OCI-LY1 (cell line): ENCODE measurements around the gene HRAS.
A peak's percentile ranks its signal among the peaks of the same experiment; 100 is the strongest.

Source experiments
- H2AFZ ChIP-seq: fragments of 200-600 bp; sonication (generic), shearing (Covaris generic); 2 replicates; pipeline ENCODE4 v1.6.0; 2014; ENCODE audit warnings: antibody characterized with exemption, mild to moderate bottlenecking, low read length
- H3F3A ChIP-seq: fragments of 200-600 bp; sonication (generic), shearing (Covaris generic); 2 replicates; pipeline ENCODE4 v1.6.0; 2014; ENCODE audit warnings: mild to moderate bottlenecking, antibody characterized with exemption, low read length, moderate library complexity; ENCODE audit not compliant: insufficient read depth
- H3K27ac ChIP-seq: fragments of 200-600 bp; sonication (generic); 2 replicates; pipeline ENCODE4 v1.5.1; 2014; ENCODE audit warnings: low read length, mixed run types, mild to moderate bottlenecking, low read depth; ENCODE audit not compliant: poor library complexity, severe bottlenecking
- H3K27me3 ChIP-seq: fragments of 200-600 bp; sonication (generic); 2 replicates; pipeline ENCODE4 v1.6.0; 2014; ENCODE audit warnings: antibody characterized with exemption, mild to moderate bottlenecking, low read length, moderate library complexity; ENCODE audit not compliant: insufficient read depth
- H3K36me3 ChIP-seq: fragments of 200-600 bp; sonication (generic); 2 replicates; pipeline ENCODE4 v1.6.1; 2014; ENCODE audit warnings: mild to moderate bottlenecking, antibody characterized with exemption, low read length, moderate library complexity, mixed read lengths; ENCODE audit not compliant: insufficient read depth
- H3K4me1 ChIP-seq: fragments of 200-600 bp; sonication (generic); 2 replicates; pipeline ENCODE4 v1.5.1; 2014; ENCODE audit warnings: mild to moderate bottlenecking, low read length, moderate library complexity; ENCODE audit not compliant: insufficient read depth, severe bottlenecking
- H3K4me2 ChIP-seq: fragments of 200-600 bp; sonication (generic), shearing (Covaris generic); 2 replicates; pipeline ENCODE4 v1.6.1; 2014; ENCODE audit warnings: low read length
- H3K4me3 ChIP-seq: fragments of 200-600 bp; sonication (generic); 2 replicates; pipeline ENCODE4 v1.5.1; 2014; ENCODE audit warnings: low read length, low read depth, mild to moderate bottlenecking, mixed read lengths; ENCODE audit not compliant: poor library complexity, severe bottlenecking
- H3K79me2 ChIP-seq: fragments of 200-600 bp; shearing (Covaris generic); 2 replicates; pipeline ENCODE4 v1.6.1; 2016; ENCODE audit warnings: mixed run types, low read length, mixed read lengths; ENCODE audit not compliant: insufficient read depth
- H3K9ac ChIP-seq: fragments of 200-600 bp; sonication (generic), shearing (Covaris generic); 2 replicates; pipeline ENCODE4 v1.6.1; 2014; ENCODE audit warnings: mild to moderate bottlenecking, low read length, mixed read lengths
- H3K9me2 ChIP-seq: fragments of 200-600 bp; sonication (generic), shearing (Covaris generic); 2 replicates; pipeline ENCODE4 v1.6.1; 2014; ENCODE audit warnings: low read depth, mild to moderate bottlenecking, low read length, mixed read lengths
- H3K9me3 ChIP-seq: fragments of 200-600 bp; shearing (Covaris generic); 2 replicates; pipeline ENCODE4 v1.6.1; 2014; ENCODE audit warnings: low read length, mixed read lengths
- H4K20me1 ChIP-seq: fragments of 200-600 bp; sonication (generic), shearing (Covaris generic); 2 replicates; pipeline ENCODE4 v1.6.0; 2016; ENCODE audit warnings: mild to moderate bottlenecking, low read length; ENCODE audit not compliant: insufficient read depth
- EZH2 ChIP-seq: fragments of 200-600 bp; sonication (generic), shearing (Covaris generic); IDR thresholded peaks from 2 replicates; pipeline ENCODE4 v1.8.0; 2017; ENCODE audit warnings: borderline replicate concordance, mixed run types, mild to moderate bottlenecking, antibody characterized with exemption, low read length, moderate library complexity, mixed read lengths
- TF ChIP-seq, protein P1 (sequence below): fragments of 200-600 bp; sonication (generic), shearing (Covaris generic); IDR thresholded peaks from 2 replicates; pipeline ENCODE4 v1.5.1; 2017; ENCODE audit warnings: mild to moderate bottlenecking, antibody characterized with exemption, low read length, moderate library complexity, mixed read lengths

Gene HRAS

GRCh38 chr11:557328-558132 lies 22.2 kb upstream of the HRAS start:
- Histone ChIP-seq H3K27ac (no peak overlapping the region), H3K4me3 (no peak overlapping the region), H3K9ac (no peak overlapping the region), H3K4me2 (no peak overlapping the region), H3K36me3 (no peaks in the 10 kb centered on the region), H3K79me2 (no peaks in the 10 kb centered on the region), H3K4me1 (peaks cover 34% of the 10 kb centered on the region), H4K20me1 (no peaks in the 10 kb centered on the region), H3F3A (no peaks in the 10 kb centered on the region), H2AFZ (no peak overlapping the region), H3K9me3 (no peaks in the 10 kb centered on the region), H3K9me2 (no peaks in the 10 kb centered on the region), H3K27me3 (peaks cover 7% of the 10 kb centered on the region)
- TF ChIP-seq EZH2: no peak
- TF ChIP-seq, protein P1, sequence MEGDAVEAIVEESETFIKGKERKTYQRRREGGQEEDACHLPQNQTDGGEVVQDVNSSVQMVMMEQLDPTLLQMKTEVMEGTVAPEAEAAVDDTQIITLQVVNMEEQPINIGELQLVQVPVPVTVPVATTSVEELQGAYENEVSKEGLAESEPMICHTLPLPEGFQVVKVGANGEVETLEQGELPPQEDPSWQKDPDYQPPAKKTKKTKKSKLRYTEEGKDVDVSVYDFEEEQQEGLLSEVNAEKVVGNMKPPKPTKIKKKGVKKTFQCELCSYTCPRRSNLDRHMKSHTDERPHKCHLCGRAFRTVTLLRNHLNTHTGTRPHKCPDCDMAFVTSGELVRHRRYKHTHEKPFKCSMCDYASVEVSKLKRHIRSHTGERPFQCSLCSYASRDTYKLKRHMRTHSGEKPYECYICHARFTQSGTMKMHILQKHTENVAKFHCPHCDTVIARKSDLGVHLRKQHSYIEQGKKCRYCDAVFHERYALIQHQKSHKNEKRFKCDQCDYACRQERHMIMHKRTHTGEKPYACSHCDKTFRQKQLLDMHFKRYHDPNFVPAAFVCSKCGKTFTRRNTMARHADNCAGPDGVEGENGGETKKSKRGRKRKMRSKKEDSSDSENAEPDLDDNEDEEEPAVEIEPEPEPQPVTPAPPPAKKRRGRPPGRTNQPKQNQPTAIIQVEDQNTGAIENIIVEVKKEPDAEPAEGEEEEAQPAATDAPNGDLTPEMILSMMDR: no peak

DNA sequence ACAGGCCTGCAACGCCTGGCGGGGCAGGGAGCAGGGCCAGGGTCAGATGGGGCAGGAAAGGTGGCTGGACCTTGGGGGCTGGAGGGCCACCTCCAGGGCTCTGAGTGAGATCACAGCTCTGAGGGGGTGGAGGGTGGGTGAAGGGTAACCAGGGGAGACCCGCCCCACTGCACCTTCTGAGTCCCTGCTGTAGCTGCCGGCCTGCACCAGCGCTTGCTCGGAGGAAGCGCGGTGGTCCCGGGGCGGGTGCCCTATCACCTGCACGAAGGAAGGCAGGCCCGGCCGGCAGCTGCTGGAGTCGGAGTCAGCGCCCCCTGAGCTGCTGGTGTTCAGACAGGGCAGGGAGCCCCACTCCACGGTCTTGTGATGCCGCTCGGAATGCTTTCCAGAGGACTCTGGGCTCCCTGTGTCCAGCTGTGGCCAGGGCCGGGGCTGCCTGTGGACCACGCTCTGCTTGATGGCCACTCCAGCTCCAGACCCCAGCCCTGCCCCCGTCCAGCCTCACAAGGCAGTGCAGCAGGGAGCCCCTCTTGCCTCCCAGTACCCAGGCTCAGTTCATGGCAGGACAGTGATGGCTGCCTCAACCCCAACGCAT lies 21.4 kb upstream of the HRAS start:
- Histone ChIP-seq H4K20me1 (no peaks in the 10 kb centered on the region), H3K4me2 (no peak overlapping the region), H3K9me3 (no peaks in the 10 kb centered on the region), H3K36me3 (no peaks in the 10 kb centered on the region), H3F3A (no peaks in the 10 kb centered on the region), H3K27me3 (peaks cover 7% of the 10 kb centered on the region), H3K4me1 (peaks cover 30% of the 10 kb centered on the region), H3K27ac (no peak overlapping the region), H3K79me2 (no peaks in the 10 kb centered on the region), H3K9ac (no peak overlapping the region), H2AFZ (no peak overlapping the region), H3K4me3 (no peak overlapping the region), H3K9me2 (no peaks in the 10 kb centered on the region)
- no peak for TF ChIP-seq EZH2
- TF ChIP-seq, protein P1: no peak

GRCh38 chr11:555780-556661 lies 20.6 kb upstream of the HRAS start:
- Histone ChIP-seq H3K27ac (no peak overlapping the region), H3K4me3 (peak overlapping the region; percentile 47), H4K20me1 (no peaks in the 10 kb centered on the region), H3K4me2 (peak overlapping the region; percentile 64), H3K9me3 (no peaks in the 10 kb centered on the region), H3K79me2 (no peaks in the 10 kb centered on the region), H3K27me3 (peaks cover 7% of the 10 kb centered on the region), H3F3A (no peaks in the 10 kb centered on the region), H2AFZ (no peak overlapping the region), H3K9me2 (no peaks in the 10 kb centered on the region), H3K36me3 (no peaks in the 10 kb centered on the region), H3K9ac (no peak overlapping the region), H3K4me1 (peaks cover 26% of the 10 kb centered on the region)
- TF ChIP-seq EZH2: no peak
- TF ChIP-seq, protein P1: no peak
